HG03520 (cell line): ENCODE results near the gene MYZAP.

Source experiments
- ATAC-seq: cut with Tn5 transposase; IDR thresholded peaks from one replicate; pipeline ENCODE4 v1.9.1; 2021; ENCODE audit warnings: mild to moderate bottlenecking, moderate library complexity; ENCODE audit not compliant: unreplicated experiment

MYZAP gene

DNA sequence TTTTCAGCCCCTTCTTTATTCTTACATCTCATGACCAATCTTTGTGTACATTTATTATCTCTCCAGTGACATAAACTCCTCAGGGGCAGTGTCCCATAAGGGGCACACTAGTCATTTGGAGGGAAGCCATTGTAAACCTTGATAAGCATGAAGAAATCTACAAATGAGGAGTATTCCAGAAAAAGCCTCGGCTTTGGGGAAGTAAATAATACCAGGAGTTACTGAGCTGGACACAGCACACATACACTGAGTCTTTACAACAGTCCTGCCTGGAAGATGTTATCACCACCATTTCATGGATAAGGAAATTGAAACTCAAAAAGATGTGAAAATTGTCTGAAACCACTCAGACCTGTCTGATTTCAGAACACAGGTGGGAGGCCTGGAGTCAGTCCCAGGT, 99.4 kb downstream of the MYZAP start:
- no peak for ATAC-seq

DNA sequence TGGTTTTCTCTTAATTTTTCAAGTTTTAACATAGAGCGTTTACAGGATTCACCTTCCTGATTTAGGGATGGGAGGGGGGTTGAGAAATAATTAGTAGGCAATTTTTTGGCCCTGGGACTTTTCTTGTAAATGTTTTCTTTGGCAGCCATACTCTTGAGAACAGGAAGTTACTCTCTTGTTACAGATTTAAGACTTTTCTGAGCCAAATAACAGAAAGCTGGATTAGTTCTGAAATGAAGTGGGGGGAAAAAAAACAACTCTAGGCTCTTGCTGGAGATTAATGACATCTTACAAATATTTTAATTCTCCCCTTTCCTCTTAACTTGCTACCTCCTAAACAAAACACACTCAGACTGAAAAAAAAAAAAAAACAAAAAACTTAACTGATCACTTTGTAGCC, 101.0 kb downstream of the MYZAP start:
- ATAC-seq = no peak

DNA sequence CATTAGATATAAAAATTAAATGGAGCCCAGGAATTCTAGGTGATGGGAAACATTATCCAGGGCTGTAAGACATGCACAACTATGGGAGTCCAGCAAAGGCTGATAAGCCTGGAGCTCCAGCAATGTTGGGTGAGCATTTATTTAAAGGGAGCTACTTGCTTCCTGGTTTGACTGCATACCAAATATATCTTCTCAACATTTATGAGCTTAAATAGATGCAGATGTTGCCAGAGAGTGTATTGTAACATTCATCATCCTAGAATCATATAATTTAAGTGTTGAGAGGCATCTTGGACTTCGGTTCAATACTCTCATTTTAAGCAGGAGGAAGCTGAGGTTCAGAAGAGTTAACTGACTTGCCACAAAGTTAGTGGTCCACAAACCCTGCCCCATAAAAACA, 102.6 kb downstream of the MYZAP start:
- ATAC-seq = no peak

DNA sequence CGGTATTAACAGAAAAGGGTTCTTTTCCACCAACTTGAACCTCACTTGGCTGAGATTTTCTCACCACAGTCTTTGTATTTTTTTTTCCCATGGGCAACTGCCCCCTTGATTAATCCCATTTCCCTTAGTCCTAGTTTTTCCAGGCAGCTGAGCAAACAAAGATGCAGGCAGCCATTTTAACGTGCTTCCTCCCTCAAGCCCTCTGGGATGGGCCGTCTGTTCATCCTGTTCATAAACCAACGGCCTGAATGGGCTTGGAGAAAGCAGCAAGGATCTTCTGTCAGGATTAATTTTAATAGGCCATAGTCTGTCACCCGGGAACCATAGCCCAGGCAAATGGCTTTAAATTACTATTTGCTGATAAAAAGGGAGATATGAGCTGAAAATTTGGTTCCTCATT, 104.4 kb downstream of the MYZAP start:
- ATAC-seq = no peak

DNA sequence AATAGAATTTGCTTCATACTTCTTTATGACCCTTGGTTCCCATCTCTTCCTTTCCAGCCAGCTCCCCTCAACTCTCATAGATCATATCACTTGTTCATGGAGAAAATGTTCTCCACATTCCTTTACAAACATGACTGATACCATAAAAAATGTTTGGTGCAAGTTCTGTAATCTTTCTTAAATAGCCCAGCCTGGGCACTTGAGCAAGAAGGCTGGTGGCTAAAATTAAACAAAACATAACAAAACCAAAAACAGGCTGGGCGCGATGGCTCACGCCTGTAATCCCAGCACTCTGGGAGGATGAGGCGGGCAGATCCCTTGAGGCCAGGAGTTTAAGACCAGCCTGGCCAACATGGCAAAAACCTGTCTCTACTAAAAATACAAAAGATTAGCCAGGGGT, 105.9 kb downstream of the MYZAP start:
- ATAC-seq = no peak

DNA sequence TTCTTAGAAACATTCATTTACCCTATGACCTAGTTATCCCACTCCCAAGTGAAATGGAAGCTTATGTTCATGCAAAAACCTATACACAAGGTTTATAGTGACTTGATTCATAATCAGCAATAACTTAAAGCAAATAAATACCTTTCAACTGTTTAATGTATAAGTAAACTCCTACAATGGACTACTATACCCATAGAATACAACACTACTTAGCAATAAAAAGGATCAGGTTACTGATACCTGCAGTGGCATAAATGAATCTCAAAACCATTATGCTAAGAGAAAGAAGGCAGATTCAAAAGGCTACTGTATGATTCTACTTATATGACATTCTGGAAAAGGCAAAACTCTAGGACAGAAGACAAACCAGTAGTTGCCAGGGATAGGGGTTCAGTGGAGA, 106.5 kb downstream of the MYZAP start:
- no peak for ATAC-seq

DNA sequence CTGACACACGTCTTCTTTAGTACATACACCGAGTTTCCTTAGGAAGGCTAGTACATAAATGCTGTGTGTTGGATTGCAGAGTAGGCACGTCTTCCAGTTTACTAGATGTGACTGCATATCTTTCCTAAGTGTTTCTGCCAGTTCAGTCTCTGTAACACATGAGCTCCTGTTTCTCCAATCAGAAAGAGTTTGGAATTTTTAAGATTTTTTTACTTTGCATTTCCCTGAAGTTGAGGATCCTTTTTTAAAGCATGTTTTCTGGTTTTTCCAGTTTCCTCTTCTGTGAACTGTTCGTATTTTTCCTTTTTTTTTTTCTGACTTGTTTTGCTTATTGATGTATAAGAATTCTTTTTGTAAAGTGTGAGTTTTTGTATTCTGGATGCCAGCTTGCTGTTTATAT, 107.3 kb downstream of the MYZAP start:
- no peak for ATAC-seq

DNA sequence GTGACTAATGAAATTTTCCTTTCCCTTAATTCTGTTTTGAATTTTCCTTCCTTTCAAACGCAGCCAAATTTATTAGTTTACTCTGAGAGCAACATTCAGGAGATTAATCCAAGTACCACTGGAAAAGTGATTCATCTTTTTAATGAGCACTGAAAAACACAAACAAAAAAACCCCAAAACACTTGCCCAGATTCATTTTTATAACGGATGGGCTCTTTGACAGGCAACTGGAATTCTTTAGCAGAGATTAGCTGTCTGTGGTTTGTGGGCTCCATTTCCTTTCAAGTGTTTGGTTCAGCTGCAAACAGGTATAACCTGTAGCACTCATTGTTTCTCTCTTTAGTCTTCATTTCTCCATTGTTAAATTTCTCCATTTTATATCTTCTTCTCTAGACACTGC, 111.7 kb downstream of the MYZAP start:
- no peak for ATAC-seq

DNA sequence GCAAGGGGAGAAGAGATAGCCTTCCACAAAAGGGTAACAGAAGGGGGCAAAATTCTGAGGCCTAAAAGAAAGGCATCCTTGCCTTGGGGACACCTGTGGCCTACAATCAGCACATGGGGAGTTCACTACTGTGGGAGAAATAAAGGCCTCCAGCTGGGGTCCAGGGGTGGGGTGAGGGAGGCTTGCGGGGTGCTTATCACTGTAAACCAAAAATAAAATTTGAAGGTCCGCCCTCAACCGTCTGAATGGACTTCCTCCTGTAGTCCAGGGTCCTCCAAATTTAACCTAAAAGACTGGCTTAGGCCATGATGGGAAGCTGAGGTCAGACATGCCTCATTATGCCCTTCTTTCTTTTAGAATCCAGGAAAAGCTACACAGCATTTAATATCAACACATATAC, 112.7 kb downstream of the MYZAP start:
- no peak for ATAC-seq

DNA sequence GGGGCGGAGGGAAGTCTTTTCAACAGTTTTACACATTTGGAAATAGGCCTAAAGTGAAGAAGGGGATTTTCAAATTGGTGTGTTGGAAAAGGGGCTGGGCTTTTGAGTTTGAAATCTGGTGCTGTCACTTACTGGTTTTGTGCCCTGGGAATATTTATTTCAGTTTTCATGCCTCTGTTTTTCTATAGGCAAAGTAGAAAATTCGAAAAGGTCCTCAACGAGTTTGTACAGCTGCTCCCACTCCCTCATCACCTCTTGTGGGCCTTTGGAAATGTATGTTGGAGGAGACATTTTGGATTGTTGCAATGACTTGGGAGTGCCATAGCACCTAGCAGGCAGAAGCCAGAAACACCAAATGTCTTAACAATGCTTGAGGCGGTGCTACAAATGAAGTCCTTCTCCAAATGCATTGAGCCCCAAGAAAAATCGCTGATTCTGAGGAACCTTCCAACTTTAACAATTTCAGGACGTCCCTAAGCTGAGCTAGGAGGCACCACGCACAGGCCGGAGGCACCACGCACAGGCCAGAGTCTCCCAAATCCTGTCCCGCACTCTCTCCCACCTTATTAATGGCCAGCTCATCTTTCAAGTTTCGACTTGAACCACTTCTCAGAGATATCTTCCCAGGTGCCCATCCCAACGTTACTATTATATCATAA, 114.2 kb downstream of the MYZAP start:
- no peak for ATAC-seq

DNA sequence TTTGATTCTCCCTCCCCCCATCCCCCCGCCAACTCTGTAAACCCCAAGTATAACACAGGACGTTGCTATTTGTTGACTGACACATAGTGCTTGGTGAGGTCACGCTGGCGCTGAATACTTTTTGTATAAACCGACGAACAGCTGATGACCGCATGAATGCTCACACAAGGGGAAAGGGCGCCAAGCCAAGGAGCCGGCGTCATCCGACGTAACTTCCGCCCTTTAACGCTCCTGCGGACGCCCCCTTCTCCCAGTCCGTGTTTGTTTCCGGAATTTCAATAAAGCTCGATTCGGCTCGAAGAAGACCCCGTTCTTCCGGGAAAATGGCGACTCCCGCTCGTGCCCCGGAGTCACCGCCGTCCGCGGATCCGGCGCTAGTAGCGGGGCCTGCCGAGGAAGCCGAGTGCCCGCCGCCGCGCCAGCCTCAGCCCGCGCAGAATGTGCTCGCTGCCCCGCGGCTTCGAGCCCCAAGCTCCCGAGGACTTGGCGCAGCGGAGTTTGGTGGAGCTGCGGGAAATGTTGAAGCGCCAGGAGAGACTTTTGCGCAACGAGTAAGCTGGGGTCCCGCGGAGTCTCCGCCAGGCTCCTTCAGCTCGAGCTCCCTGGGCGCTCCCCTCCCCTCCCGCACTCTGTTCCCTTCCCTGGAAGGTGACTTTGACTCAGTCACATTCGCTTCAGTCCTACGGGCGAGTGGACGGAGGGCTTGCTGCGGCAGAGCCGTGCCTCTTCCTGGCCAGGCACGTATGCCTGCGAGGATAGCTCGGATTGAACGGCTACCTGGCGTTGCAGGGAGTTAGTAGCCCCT, 114.9 kb downstream of the MYZAP start, which contains the start of gene POLR2M:
TSS of gene POLR2M (plus strand) at position 310 of the 805 bp plus-strand sequence. CDS start at position 439, 129 bp downstream.
- ATAC-seq = peak; percentile 95

DNA sequence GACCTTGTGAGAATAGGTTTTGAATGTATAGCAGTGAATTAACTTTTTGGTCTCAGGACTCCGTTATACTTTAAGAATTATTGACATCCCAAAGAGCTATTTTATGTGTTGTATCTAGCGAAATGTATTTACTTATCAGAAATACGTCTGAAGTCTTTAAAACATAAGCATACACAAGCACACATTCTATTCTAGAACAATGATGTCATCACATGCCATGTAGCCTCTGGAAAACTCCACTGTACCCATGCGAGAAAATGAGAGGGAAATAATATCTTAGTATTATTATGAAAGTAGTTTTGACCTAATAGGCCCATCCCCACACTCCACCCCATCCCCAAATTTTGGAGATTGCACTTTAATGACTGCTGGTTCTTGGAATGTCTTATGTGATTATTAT, 116.3 kb downstream of the MYZAP start:
- no peak for ATAC-seq

DNA sequence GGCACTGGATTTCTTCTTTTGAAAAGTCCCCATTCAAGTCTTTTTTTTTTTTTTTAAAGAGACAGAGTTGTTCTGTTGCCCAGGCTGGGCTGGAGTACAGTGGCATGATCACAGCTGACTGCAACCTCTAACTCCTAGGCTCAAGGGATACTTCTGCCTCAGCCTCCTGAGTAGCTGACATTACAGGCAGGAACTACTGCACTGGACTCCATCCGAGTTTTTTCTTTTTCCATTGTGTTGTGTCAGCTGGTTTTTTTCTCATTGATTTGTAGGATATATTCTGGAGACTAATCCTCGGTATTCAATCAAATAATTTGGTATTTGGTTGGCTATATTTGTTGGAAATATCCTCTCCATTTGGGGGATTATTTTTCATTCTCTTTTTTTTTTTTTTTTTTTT, 126.6 kb downstream of the MYZAP start:
- ATAC-seq = no peak

DNA sequence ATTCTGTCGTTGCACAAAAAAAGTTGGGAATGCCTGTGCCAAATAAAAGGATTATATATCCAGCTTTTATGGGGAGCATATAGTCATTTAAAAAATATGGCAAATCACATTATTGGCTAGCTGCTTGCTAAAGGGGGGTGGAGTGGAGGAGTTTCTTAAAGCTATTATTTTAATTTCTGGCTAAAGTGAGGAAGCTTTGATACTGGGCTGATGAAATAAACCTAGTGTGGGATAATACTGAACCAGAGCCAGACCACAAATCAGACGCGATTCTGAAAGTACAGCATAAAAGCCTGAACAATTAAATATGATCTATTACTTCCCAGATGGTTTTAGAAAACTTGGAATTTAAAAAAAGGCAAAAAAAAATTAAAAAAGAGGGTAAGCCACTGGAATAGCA, 129.2 kb downstream of the MYZAP start:
- ATAC-seq = no peak

DNA sequence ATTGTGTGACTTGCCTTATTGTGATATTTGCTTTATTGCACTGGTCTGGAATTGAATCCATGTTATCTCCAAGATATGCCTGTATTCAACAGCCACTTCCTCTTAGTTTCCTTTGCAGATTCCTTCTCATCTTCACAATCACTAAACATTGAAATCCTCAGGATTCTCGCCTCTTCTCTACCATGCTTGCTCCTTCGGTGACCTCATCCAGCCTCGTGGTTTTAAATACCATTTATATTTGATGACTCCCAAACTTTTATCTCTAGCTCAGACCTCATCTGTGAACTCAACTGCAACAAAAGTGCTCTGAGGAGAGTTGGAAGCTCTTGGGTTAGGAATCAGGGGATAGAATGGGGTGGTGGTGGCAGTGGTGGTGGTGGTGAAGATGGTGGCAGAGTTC, 134.7 kb downstream of the MYZAP start:
- ATAC-seq = no peak

DNA sequence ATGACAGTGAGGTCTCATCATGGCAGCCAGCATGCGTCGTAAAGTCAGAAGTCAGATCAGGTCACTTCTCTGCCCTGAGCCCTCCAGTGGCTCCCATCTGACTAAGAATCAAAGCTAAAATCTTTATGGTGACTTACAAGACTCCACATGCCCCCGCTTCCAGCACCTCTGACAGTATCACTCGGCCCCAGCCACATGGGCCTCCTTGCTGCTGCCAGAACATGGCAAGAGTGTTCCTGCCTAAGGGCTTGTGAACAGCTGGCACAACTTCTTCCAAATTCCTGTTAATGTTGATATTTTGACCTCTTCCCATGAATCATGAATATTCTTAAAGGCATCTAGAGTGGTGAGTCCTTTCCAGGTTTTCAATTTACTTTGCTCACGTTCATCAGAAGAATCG, 135.3 kb downstream of the MYZAP start:
- no peak for ATAC-seq

DNA sequence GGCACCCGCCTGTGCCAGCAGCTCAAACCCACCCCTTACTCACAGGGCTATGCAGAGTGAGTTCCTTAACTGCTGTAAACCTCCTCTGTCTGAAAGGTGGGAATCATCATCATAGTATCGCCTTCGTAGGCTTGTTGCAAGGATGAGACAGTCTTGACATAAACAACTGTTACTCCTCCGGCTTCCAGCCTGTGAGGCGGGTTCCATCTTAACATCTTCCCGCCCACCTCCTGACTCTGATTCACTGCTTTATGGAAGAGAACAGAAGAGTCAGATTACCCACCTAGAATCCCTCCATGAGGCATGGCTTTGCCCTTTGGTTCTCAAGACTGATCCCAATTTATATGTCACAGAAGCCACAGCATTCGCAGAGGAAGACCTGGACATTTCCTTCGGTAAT, 136.7 kb downstream of the MYZAP start:
- ATAC-seq = no peak

DNA sequence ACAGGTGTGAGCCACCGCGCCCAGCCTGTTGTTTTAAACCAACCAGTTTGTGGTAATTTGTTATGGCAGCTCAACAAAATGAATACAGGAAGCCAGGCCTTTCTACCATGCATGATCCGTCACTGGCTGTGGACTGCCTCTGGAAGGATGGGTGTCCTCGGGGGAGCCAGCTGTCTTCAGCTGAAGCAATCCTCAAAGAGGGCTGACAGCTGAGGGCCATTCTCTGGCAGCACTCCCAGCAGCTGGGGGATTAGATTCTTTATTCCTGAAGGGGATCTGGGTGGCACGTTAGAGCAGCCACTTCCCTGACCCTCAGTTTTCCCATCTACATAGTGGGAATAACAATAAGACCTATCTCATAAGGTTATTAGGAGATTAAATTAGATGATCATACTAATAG, 139.2 kb downstream of the MYZAP start:
- no peak for ATAC-seq

DNA sequence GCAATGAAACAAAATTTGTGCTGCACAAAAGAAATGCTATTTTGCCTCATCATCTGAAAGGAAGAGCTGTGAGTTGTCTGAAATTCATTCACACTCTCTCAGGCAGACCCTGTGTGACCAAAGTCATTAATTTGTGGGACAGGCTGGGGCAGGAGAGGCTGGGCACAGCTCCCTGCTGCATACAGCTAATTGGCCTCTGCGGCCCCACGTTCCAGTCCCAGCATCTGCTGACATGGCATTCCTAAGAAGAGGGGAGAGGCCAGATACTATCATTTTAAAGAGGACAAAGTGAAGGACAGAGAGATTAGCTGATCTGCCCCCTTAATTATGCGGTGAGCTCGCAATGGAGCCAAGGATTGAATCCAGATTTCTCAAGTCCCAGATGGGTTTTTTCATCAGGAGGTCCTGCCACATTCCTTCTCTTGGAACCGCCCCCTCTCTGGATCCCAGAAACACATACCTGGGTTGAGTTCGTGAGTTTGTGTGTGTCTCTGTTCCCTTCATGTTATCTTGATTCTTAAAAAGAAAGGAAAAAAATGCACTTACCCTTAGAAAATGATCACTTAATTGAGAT, 139.9 kb downstream of the MYZAP start:
- no peak for ATAC-seq

DNA sequence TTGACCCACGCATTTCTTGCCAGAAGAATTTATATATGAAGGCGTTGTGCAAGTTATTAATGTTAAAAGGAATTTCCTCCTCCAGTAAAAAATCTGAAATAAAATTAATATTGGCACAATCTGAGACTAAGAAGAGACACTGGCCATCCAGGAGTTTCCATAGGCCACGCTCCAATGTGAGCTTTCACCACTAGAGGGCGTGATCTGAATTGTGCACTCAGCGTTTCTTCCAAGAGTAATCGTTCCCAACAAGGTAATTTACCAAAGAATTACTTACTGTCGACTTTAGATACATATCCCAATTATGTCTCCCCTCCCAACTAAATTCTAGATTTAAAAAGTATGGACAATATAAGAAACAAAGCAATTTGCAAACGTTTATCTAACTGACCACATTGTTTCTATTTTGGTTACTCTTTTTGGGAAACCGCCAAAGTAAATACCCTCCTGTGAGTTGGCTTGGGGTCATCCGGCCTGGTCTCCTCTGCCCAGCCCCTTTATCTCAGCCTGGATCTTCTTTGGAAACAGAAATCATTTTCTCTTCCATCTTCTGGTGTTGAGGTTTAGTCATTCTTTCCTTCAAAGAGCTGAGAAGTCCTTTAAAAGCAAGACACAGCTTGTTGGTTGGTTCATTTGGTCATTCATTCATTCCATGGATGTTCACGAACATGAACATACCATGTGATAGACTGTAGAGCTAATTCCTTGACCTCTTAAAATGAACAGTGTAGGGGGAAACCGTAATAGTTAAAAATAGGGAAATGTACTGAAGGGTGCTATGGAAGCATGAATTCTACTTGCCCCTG, 141.0 kb downstream of the MYZAP start:
- ATAC-seq = no peak

DNA sequence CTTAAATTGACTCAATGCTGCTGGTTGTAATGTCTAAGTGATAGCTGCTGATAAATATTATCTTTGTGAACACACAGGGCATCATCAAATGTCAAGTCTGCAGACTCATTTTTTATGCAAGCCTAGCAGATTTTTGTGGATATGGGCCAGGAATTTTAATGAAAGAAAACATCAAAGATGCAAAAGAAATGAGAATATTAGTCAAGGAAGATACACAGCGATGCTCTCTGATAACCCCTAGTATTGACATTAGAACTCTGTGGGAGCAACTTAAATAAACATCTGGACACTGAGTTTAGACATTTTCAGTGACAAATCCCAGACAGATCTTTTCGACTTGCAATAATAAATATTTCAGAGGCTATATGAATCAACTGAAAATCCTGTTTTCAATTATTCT, 143.2 kb downstream of the MYZAP start:
- ATAC-seq = no peak
